ENCODE data around the gene HIF1A.
A peak's percentile ranks its signal among the peaks of the same experiment; 100 is the strongest.

HIF1A gene

DNA sequence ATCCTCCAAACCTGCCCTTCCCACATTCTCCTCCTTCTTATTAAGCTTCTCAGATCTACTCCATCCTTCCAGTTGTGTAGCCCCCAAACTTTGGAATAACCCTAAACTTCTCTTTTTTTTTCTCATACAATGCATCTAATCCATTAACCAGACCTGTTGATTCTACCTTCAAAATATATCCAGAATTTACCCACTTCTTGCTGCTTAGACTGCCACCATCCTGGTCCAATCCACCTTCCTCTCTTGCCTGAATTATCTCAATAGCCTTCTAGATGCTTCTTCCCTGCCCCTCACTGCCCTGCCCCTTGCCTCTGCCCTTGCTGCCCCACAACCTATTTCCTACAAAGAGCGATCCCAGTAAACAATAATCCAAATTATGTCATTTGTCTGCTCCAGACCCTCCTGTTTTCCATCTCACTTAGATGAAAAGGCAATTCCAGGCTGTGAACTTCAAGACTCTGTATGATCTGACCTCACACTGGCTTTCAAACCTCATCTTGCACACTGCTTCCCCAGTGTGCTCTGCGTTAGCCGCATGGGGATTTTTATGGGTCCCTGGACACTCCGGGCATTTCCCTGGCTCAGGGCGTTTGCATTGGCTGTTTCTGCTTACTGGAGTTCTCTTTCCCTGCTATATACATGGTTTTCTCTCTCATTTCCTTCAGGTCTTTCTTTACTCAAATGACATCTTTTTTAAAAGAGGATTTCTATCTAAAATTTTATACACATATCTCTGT lies 42.6 kb upstream of the HIF1A start:
- Histone ChIP-seq H3K27me3 (ENCODE audit: control insufficient read depth, low read length) (no peaks in the 10 kb centered on the region), H3K4me3 (ENCODE audit: low read length) (no peak overlapping the region), H3K79me2 (ENCODE audit: control insufficient read depth, low read length) (no peaks in the 10 kb centered on the region), H3K9me2 (replicated peaks; ENCODE audit: control insufficient read depth, low read length) (no peaks in the 10 kb centered on the region), H3K36me3 (ENCODE audit: control insufficient read depth, low read length) (no peaks in the 10 kb centered on the region), H4K20me1 (ENCODE audit: control insufficient read depth, insufficient read depth, low read depth, low read length) (no peaks in the 10 kb centered on the region), H3K9me3 (ENCODE audit: control insufficient read depth, insufficient read depth, low read length) (no peaks in the 10 kb centered on the region; the same call in 1 of the 2 replicates), H3K4me1 (ENCODE audit: control insufficient read depth, low read length) (peaks cover 25% of the 10 kb centered on the region), H3K27ac (ENCODE audit: low read depth, low read length) (no peak overlapping the region), H3K4me2 (ENCODE audit: low read length) (no peak overlapping the region), H3F3A (ENCODE audit: control insufficient read depth, insufficient read depth) (peaks cover 7% of the 10 kb centered on the region)
- TF ChIP-seq, protein P1, sequence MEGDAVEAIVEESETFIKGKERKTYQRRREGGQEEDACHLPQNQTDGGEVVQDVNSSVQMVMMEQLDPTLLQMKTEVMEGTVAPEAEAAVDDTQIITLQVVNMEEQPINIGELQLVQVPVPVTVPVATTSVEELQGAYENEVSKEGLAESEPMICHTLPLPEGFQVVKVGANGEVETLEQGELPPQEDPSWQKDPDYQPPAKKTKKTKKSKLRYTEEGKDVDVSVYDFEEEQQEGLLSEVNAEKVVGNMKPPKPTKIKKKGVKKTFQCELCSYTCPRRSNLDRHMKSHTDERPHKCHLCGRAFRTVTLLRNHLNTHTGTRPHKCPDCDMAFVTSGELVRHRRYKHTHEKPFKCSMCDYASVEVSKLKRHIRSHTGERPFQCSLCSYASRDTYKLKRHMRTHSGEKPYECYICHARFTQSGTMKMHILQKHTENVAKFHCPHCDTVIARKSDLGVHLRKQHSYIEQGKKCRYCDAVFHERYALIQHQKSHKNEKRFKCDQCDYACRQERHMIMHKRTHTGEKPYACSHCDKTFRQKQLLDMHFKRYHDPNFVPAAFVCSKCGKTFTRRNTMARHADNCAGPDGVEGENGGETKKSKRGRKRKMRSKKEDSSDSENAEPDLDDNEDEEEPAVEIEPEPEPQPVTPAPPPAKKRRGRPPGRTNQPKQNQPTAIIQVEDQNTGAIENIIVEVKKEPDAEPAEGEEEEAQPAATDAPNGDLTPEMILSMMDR (IDR thresholded peaks at IDR 0.05; ENCODE audit: low read depth, low read length, poor library complexity, severe bottlenecking): no peak
- no peak for TF ChIP-seq EZH2phosphoT487 (IDR thresholded peaks at IDR 0.05; ENCODE audit: borderline replicate concordance, low read length)

GRCh38 chr14:61653507-61653906 lies 41.8 kb upstream of the HIF1A start:
- Histone ChIP-seq H3K4me3 (ENCODE audit: low read length) (no peak overlapping the region), H3K79me2 (ENCODE audit: control insufficient read depth, low read length) (no peaks in the 10 kb centered on the region), H3F3A (ENCODE audit: control insufficient read depth, insufficient read depth) (peaks cover 7% of the 10 kb centered on the region), H3K27ac (ENCODE audit: low read depth, low read length) (no peak overlapping the region), H3K27me3 (ENCODE audit: control insufficient read depth, low read length) (no peaks in the 10 kb centered on the region), H3K9me3 (ENCODE audit: control insufficient read depth, insufficient read depth, low read length) (no peaks in the 10 kb centered on the region; the same call in 1 of the 2 replicates), H4K20me1 (ENCODE audit: control insufficient read depth, insufficient read depth, low read depth, low read length) (no peaks in the 10 kb centered on the region), H3K4me1 (ENCODE audit: control insufficient read depth, low read length) (peaks cover 25% of the 10 kb centered on the region), H3K4me2 (ENCODE audit: low read length) (no peak overlapping the region), H3K9me2 (replicated peaks; ENCODE audit: control insufficient read depth, low read length) (no peaks in the 10 kb centered on the region), H3K36me3 (ENCODE audit: control insufficient read depth, low read length) (no peaks in the 10 kb centered on the region)
- TF ChIP-seq, protein P1 (IDR thresholded peaks at IDR 0.05; ENCODE audit: low read depth, low read length, poor library complexity, severe bottlenecking): no peak
- no peak for TF ChIP-seq EZH2phosphoT487 (IDR thresholded peaks at IDR 0.05; ENCODE audit: borderline replicate concordance, low read length)

GRCh38 chr14:61654026-61654425 lies 41.3 kb upstream of the HIF1A start:
- TF ChIP-seq, protein P1 (IDR thresholded peaks at IDR 0.05; ENCODE audit: low read depth, low read length, poor library complexity, severe bottlenecking): no peak
- no peak for TF ChIP-seq EZH2phosphoT487 (IDR thresholded peaks at IDR 0.05; ENCODE audit: borderline replicate concordance, low read length)
- Histone ChIP-seq H3K9me3 (ENCODE audit: control insufficient read depth, insufficient read depth, low read length) (no peaks in the 10 kb centered on the region; the same call in 1 of the 2 replicates), H3K4me3 (ENCODE audit: low read length) (no peak overlapping the region), H3F3A (ENCODE audit: control insufficient read depth, insufficient read depth) (peaks cover 7% of the 10 kb centered on the region), H3K4me2 (ENCODE audit: low read length) (peak overlapping the region; percentile 22; the same call in 1 of the 2 replicates), H4K20me1 (ENCODE audit: control insufficient read depth, insufficient read depth, low read depth, low read length) (no peaks in the 10 kb centered on the region), H3K27me3 (ENCODE audit: control insufficient read depth, low read length) (no peaks in the 10 kb centered on the region), H3K4me1 (ENCODE audit: control insufficient read depth, low read length) (peaks cover 25% of the 10 kb centered on the region), H3K9me2 (replicated peaks; ENCODE audit: control insufficient read depth, low read length) (no peaks in the 10 kb centered on the region), H3K27ac (ENCODE audit: low read depth, low read length) (no peak overlapping the region), H3K36me3 (ENCODE audit: control insufficient read depth, low read length) (no peaks in the 10 kb centered on the region), H3K79me2 (ENCODE audit: control insufficient read depth, low read length) (no peaks in the 10 kb centered on the region)
